SJCRH30 (cell line): ENCODE results near the gene GBA2. TPM values are rescaled to one million over a fixed set of nuclear protein-coding genes. Genes with fewer than 3 reads are reported as not detected.

Source experiments
- DNase-seq, 2 experiments: peaks; one replicate each; pipeline ENCODE4 v3.0.0-alpha.2; 2015 to 2020
- H3K27ac ChIP-seq: fragments of 250-450 bp; sonication (Bioruptor Pico); 2 replicates; pipeline ENCODE4 v1.5.1; 2020; ENCODE audit warnings: mild to moderate bottlenecking, moderate library complexity
- H3K27me3 ChIP-seq: fragments of 250-450 bp; sonication (Bioruptor Pico); 2 replicates; pipeline ENCODE4 v1.5.1; 2020; ENCODE audit warnings: mild to moderate bottlenecking, moderate library complexity
- H3K36me3 ChIP-seq: fragments of 250-450 bp; sonication (Bioruptor Pico); 2 replicates; pipeline ENCODE4 v1.5.1; 2020; ENCODE audit warnings: mild to moderate bottlenecking, moderate library complexity
- H3K4me1 ChIP-seq: fragments of 250-450 bp; sonication (Bioruptor Pico); 2 replicates; pipeline ENCODE4 v1.5.1; 2020; ENCODE audit warnings: mild to moderate bottlenecking, moderate library complexity
- H3K4me3 ChIP-seq: fragments of 250-450 bp; sonication (Bioruptor Pico); 2 replicates; pipeline ENCODE4 v1.5.1; 2020; ENCODE audit warnings: mild to moderate bottlenecking, moderate library complexity
- H3K9me3 ChIP-seq: fragments of 250-450 bp; sonication (Bioruptor Pico); replicated peaks from 2 replicates; pipeline ENCODE4 v1.5.1; 2020; ENCODE audit warnings: mild to moderate bottlenecking, moderate library complexity
- total RNA-seq: library from RNA; depleted of rRNA; stranded (reverse); fragments of >200 nt; shearing (Covaris generic); gene quantifications from 2 replicates; pipeline ENCODE4 v1.2.3, GENCODE V29; 2014

The GBA2 gene
- total RNA-seq, 1 experiment from 2014 or later, result 37.1 TPM

DNA sequence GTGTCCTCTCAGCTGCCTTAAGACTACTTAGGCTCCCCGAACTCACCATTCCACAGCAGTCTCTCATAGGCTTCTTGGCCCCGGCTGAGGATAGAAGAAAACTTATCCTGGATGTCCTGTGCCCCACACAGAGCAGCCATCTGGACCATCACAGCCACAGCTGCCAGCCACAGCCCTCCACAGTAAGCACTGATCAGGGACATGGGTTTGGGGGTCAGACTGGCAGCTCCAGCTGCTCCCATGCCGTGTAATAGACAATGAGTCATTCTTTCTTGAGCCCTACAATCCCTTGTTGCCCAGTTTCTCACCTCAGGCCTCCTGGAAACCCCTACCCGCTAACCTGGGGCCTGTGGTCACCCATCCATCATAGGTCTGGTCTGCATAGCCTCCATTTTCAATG, 10.8 kb downstream of the GBA2 start:
- Histone ChIP-seq H3K27me3 (no peaks in the 10 kb centered on the region), H3K9me3 (no peaks in the 10 kb centered on the region), H3K4me3 (no peak overlapping the region), H3K36me3 (peaks cover 68% of the 10 kb centered on the region), H3K4me1 (peaks cover 20% of the 10 kb centered on the region), H3K27ac (peak overlapping the region; percentile 54)
- DNase-seq, result peak; percentile 74 to 81

- Histone ChIP-seq H3K4me1 (peaks cover 21% of the 10 kb centered on the region), H3K36me3 (peaks cover 61% of the 10 kb centered on the region), H3K9me3 (no peaks in the 10 kb centered on the region), H3K4me3 (no peak overlapping the region), H3K27ac (no peak overlapping the region), H3K27me3 (no peaks in the 10 kb centered on the region)
- no peak for DNase-seq
These were observed 11.9 kb downstream of the GBA2 start for GRCh38 chr9:35737143-35737542.

- H3K9me3 ChIP-seq, result no peaks in the 10 kb centered on the region
- no peak overlapping the region for H3K27ac ChIP-seq
- H3K4me3 ChIP-seq, result no peak overlapping the region
- peaks cover 58% of the 10 kb centered on the region for H3K36me3 ChIP-seq
- H3K4me1 ChIP-seq, result peaks cover 21% of the 10 kb centered on the region
- H3K27me3 ChIP-seq, result no peaks in the 10 kb centered on the region
- DNase-seq, result peak; percentile 72 to 80
These were observed 12.8 kb downstream of the GBA2 start for GRCh38 chr9:35736201-35736633.

DNA sequence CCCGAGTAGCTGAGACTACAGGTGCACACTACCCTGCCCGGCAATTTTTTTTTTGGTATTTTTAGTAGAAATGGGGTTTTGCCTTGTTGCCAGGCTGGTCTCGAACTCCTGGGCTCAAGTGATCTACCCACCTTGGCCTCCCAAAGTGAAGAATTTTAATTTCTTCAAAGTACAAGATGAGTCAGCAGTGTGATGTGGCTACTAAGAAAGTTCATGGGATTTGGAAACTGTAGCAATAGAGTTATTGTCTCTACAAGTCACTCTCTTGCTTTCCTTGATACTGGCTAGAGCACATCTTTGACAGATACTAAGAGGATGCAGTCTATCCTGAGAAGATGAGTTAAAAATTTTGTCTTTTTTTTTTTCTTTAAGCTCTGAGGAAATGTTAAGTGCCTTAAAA, 14.9 kb downstream of the GBA2 start:
- no peak for DNase-seq
- H3K27me3 ChIP-seq, result no peaks in the 10 kb centered on the region

GRCh38 chr9:35732800-35733541, 16.1 kb downstream of the GBA2 start:
- no peaks in the 10 kb centered on the region for H3K9me3 ChIP-seq
- peak overlapping the region; percentile 38 for H3K27ac ChIP-seq
- peak; percentile 43 to 66 for DNase-seq
- H3K36me3 ChIP-seq, result peaks cover 36% of the 10 kb centered on the region
- H3K4me1 ChIP-seq, result peaks cover 32% of the 10 kb centered on the region
- peak overlapping the region; percentile 68 for H3K4me3 ChIP-seq
- no peaks in the 10 kb centered on the region for H3K27me3 ChIP-seq

More for the DNA sequence above, 14.9 kb downstream of the GBA2 start:
- Histone ChIP-seq H3K9me3 (no peaks in the 10 kb centered on the region), H3K4me3 (no peak overlapping the region), H3K27ac (no peak overlapping the region), H3K4me1 (peaks cover 35% of the 10 kb centered on the region), H3K36me3 (peaks cover 39% of the 10 kb centered on the region)

DNA sequence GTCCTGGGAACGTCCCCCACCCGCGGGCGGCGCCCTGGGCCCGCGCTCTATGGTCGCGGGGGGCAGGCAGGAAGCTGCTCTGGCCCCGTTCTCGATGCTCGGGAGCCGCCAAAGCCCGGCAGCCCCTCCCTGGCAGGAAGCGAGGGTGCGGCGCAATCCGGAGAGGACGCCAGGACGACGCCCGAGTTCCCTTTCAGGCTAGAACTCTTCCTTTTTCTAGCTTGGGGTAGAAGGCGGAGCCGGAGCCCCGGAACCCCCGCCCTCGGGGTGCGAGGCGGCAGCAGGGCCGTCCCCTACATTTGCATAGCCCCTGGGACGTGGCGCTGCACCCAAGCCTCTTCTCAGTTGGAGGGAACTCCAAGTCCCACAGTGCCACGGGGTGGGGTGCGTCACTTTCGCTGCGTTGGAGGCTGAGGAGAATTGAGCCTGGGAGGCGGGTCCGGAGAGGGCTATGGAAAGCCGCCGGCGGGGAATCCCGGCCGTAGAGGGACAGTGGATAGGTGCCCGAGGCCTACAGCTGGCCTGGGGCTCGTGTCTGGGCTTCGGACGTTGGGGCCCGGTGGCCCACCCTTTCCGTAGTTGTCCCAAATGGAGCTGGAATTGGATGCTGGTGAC, 16.7 kb downstream of the GBA2 start, which contains the start of the genes CREB3 and TLN1:
TSS of gene CREB3 (plus strand) at position 482 of the 615 bp plus-strand sequence. CDS start at position 589, 107 bp downstream.
TSS of gene TLN1 (minus strand) at position 11 of the 615 bp plus-strand sequence. CDS start 6,501 bp downstream, outside the sequence.
- peak within 1 kb of the TSS; percentile 38 for H3K27ac ChIP-seq
- H3K4me3 ChIP-seq, result peak within 1 kb of the TSS; percentile 68
- H3K9me3 ChIP-seq, result no peaks in the 10 kb centered on the region
- H3K36me3 ChIP-seq, result peaks cover 31% of the 10 kb centered on the region
- peaks cover 25% of the 10 kb centered on the region for H3K4me1 ChIP-seq
- peak; percentile 97 to 98 for DNase-seq
- no peaks in the 10 kb centered on the region for H3K27me3 ChIP-seq

DNA sequence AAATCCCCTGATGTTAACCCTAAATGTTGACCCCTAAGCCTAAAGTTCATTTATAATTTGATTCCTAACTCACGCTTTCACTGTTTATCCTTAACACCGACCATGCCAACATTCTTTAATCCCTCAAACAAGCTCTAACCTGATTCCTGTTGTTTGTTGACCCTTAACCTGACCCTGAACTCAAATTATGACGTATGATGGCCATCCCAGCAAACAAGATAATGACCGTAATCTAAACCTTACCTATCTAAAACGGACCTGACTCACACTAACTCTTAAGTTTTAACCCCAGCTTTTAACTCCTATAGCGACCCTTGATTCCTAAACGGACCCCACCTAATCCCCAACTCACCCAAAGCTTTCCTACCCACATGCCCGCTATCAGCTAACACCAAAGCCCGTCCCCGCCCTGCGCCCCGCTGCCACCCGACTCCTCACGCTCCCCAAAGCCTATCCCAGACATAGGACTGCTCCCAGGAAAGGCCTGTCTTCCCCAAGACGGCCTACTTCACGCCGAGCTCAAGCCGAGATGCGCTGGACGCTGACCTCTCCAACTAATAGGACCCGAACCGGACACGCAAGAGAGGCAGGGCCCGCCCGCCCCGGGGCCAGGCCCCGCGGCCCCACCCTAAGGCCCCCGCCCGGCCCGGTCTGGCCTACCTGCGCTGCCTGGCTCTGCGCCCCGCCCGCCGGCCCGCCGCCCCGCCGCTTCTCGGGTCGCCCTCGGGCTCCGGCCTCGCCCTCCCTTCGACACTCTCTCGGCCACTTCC, 17.4 kb downstream of the GBA2 start:
- H3K36me3 ChIP-seq, result peaks cover 25% of the 10 kb centered on the region
- no peaks in the 10 kb centered on the region for H3K9me3 ChIP-seq
- no peaks in the 10 kb centered on the region for H3K27me3 ChIP-seq
- H3K4me3 ChIP-seq, result peak overlapping the region; percentile 68
- peaks cover 25% of the 10 kb centered on the region for H3K4me1 ChIP-seq
- DNase-seq, result peak; percentile 34 to 40
- H3K27ac ChIP-seq, result peak overlapping the region; percentile 38

DNA sequence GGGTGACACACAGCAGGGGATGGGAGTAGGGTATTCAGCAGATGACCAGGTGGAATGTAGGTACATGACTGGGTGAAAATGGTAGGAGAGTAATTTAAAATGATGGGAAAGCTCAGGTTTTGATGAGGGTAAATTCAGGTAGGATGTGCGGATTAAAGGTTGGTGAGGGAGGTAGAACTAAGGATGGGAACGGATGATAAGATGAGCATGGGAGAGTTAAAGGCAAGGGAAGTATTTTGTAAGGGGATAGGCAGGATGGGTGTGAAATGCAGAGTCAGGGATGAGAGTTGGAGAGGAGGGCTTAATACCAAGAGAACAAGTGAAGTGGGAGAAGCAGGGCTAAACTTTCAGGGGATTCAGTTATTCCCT, 18.6 kb downstream of the GBA2 start:
- no peak for DNase-seq
- Histone ChIP-seq H3K4me3 (no peak overlapping the region), H3K27ac (no peak overlapping the region), H3K36me3 (peaks cover 15% of the 10 kb centered on the region), H3K9me3 (no peaks in the 10 kb centered on the region), H3K27me3 (no peaks in the 10 kb centered on the region), H3K4me1 (peaks cover 25% of the 10 kb centered on the region)

DNA sequence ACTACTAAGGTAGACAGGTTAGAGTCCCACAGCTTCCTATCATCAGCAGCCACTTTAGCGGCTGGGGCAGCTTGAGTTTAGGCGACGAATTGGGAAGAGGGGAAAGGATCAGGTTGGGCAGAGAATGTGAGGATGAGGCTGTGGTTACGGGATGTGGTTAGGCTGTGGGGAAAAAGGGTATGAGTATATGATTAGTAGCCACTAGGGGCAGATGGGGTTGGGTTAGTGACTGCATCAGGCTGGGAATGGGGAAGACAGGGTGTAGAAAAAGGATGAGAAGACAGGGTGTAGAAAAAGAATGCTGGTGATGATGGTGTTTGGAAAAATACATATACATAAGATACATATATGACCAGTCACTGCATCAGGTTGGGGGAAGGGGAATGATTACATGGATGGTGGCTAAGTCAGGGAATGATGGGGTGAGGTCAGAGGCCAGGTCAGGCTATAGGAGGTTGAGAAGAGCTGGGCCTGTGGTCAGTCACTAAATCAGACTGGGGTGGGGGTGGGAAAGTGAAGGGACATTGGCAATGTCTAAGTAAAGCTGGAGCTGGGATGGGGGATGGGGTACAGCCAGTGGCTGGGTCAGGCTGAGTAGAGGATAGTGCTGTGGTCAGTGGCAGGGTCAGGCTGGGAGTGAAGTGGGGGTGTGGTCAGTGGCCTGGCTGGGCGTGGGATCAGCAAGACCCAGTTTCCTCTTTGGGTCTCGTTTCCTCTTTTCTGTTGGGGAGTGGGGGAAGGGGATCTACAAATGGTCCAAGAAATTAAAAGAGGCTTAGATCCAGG, 19.1 kb downstream of the GBA2 start:
- no peaks in the 10 kb centered on the region for H3K9me3 ChIP-seq
- H3K27ac ChIP-seq, result no peak overlapping the region
- no peak overlapping the region for H3K4me3 ChIP-seq
- no peaks in the 10 kb centered on the region for H3K27me3 ChIP-seq
- H3K36me3 ChIP-seq, result peaks cover 15% of the 10 kb centered on the region
- peak; percentile 52 to 70 for DNase-seq
- peaks cover 25% of the 10 kb centered on the region for H3K4me1 ChIP-seq

- peaks cover 17% of the 10 kb centered on the region; the same call in 1 of the 2 replicates for H3K36me3 ChIP-seq
- no peak overlapping the region for H3K27ac ChIP-seq
- no peaks in the 10 kb centered on the region for H3K9me3 ChIP-seq
- no peak for DNase-seq
- peaks cover 25% of the 10 kb centered on the region for H3K4me1 ChIP-seq
- H3K4me3 ChIP-seq, result no peak overlapping the region
- no peaks in the 10 kb centered on the region for H3K27me3 ChIP-seq
These were observed 19.9 kb downstream of the GBA2 start for GRCh38 chr9:35729101-35729500.

DNA sequence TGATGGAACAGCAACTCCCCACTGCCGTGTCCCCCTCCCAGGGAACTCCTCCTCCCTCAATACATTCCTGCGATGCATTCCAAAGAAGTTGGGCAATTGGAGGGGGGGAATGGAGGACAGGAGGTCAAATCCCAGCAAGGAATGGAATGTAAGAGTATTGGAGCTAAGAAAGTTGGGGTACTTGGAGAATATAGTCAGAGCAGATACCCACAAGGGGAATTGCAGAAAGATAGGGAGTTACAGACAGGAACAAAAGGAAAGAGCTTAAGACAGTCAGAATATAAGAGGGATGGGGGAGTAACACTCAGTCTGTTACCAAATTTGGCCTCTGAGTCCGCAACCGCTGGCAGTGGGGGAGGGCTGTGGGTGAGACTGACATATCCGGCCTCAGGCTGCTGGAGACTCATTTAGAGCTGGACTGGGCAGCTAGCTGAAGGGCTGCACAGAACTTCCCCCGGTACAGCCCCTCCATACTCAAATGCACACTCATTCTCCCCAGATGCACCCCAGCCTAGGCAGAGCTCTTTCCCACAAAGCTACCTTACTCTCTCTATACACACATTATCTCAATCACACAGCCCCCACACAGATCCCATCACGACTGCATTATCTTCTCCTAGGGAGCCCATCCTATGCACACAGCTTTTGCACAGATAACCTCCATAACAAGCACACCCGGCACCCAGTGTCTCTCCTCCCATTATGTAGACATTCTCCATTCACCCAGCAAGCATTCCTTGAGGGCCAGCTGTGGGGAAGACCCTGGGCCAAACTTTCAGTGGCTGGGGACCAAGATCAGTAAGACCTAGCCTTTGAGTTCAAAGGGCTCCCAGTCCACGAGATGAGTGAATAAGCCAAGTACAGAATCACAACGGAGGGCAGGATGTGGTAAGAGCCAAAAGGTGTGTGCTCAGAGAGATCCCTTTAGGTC, 20.7 kb downstream of the GBA2 start:
- Histone ChIP-seq H3K4me1 (peaks cover 20% of the 10 kb centered on the region), H3K36me3 (peaks cover 25% of the 10 kb centered on the region; the same call in 1 of the 2 replicates), H3K4me3 (no peak overlapping the region), H3K9me3 (no peaks in the 10 kb centered on the region), H3K27me3 (no peaks in the 10 kb centered on the region), H3K27ac (no peak overlapping the region)
- no peak for DNase-seq

- no peaks in the 10 kb centered on the region for H3K27me3 ChIP-seq
- H3K4me1 ChIP-seq, result peaks cover 18% of the 10 kb centered on the region
- DNase-seq, result no peak
- H3K27ac ChIP-seq, result no peak overlapping the region
- no peak overlapping the region for H3K4me3 ChIP-seq
- H3K9me3 ChIP-seq, result no peaks in the 10 kb centered on the region
- H3K36me3 ChIP-seq, result peaks cover 27% of the 10 kb centered on the region; the same call in 1 of the 2 replicates
These were observed 21.4 kb downstream of the GBA2 start for GRCh38 chr9:35727676-35728040.

- no peaks in the 10 kb centered on the region for H3K27me3 ChIP-seq
- no peak for DNase-seq
- H3K36me3 ChIP-seq, result peaks cover 32% of the 10 kb centered on the region
- no peaks in the 10 kb centered on the region for H3K9me3 ChIP-seq
- no peak overlapping the region for H3K27ac ChIP-seq
- H3K4me1 ChIP-seq, result peaks cover 18% of the 10 kb centered on the region
- no peak overlapping the region for H3K4me3 ChIP-seq
These were observed 22.1 kb downstream of the GBA2 start for GRCh38 chr9:35726931-35727330.
